ENCODE measurements around the gene TMUB1.
A peak's percentile ranks its signal among the peaks of the same experiment; 100 is the strongest.

GRCh38 chr7:151076863-151077704 lies 6.2 kb downstream of the TMUB1 start:
- TF ChIP-seq POLR2AphosphoS5 (IDR thresholded peaks at IDR 0.05; ENCODE audit: low read depth, low read length) (0 out of 2 replicates have a peak, but pooled peaks have one; percentile 25), POLR2A (IDR thresholded peaks at IDR 0.05; ENCODE audit: low read depth, low read length) (no peak)
